ENCODE results near the gene ABLIM1. TPM values are rescaled to one million over a fixed set of nuclear protein-coding genes. Genes with fewer than 3 reads are reported as not detected.

ABLIM1 gene
- total and polyA plus RNA-seq, 2 of the 13 experiments (the other 11 are each of a cell fraction or from before 2014, with no cell fraction given) = 59.4 to 92.7 TPM

DNA sequence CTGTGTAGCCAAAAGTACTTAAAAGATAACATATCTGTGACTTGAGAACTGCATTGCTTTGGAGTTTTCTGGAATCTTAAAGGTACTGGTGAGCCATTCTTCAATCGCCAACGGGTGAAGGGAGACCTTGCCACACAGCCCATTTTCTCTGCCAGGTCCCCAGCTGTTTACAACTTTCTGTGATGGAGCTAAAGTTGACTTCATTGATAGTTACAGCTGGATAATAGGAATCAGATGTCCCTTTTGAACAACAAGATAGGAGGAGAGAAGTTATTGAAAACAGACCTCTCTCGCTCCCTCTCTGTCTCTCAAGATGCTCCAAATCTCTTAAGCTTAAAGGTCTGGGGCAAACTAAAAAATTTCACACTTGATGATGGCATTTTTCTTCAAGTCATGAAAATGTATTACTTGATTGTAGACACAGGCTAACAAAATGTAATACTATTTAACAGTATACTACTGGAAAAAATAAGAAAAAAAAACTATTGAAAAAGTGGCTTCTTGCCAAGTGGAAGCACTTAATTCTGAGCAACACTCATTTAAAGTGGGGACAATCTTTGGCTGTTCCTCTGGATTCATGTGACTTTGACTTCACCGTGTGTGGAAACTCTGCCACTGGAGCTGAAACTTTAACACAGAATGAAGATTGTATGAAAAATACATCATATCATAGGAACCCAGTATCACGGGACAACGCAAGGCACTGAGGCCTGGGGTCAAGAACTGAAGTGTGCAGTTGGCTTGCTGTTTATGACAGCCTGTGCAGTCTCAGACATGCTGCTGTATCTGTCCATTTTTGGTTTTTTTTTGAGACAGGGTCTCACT lies 175.4 kb downstream of the ABLIM1 start:
- H2AFZ ChIP-seq (ENCODE audit: low read length) = no peak overlapping the region
- H3K79me2 ChIP-seq (ENCODE audit: insufficient read depth, low read length) = no peaks in the 10 kb centered on the region
- H3K36me3 ChIP-seq (replicated peaks in 1 of 2; ENCODE audit: control insufficient read depth in 1 of 2, insufficient read depth in 2 of 2, low read length in 2 of 2) = peaks cover 29 to 77% of the 10 kb centered on the region in 2 experiments
- TF ChIP-seq BHLHE40 (IDR thresholded peaks at IDR 0.05; ENCODE audit: low read length) (no peak), NFRKB (IDR thresholded peaks at IDR 0.05) (no peak), ZNF205 (CRISPR knock-in tag; IDR thresholded peaks at IDR 0.05) (no peak), SPEN (CRISPR knock-in tag; IDR thresholded peaks at IDR 0.05; ENCODE audit: low read depth) (no peak), ZNF777 (CRISPR knock-in tag; IDR thresholded peaks at IDR 0.05) (no peak), TAF15 (IDR thresholded peaks at IDR 0.05; ENCODE audit: low read depth, low read length, poor library complexity, severe bottlenecking) (no peak)
- TF ChIP-seq, protein P1, sequence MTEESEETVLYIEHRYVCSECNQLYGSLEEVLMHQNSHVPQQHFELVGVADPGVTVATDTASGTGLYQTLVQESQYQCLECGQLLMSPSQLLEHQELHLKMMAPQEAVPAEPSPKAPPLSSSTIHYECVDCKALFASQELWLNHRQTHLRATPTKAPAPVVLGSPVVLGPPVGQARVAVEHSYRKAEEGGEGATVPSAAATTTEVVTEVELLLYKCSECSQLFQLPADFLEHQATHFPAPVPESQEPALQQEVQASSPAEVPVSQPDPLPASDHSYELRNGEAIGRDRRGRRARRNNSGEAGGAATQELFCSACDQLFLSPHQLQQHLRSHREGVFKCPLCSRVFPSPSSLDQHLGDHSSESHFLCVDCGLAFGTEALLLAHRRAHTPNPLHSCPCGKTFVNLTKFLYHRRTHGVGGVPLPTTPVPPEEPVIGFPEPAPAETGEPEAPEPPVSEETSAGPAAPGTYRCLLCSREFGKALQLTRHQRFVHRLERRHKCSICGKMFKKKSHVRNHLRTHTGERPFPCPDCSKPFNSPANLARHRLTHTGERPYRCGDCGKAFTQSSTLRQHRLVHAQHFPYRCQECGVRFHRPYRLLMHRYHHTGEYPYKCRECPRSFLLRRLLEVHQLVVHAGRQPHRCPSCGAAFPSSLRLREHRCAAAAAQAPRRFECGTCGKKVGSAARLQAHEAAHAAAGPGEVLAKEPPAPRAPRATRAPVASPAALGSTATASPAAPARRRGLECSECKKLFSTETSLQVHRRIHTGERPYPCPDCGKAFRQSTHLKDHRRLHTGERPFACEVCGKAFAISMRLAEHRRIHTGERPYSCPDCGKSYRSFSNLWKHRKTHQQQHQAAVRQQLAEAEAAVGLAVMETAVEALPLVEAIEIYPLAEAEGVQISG (CRISPR knock-in tag; IDR thresholded peaks at IDR 0.05) = no peak
- TF ChIP-seq, protein P2, sequence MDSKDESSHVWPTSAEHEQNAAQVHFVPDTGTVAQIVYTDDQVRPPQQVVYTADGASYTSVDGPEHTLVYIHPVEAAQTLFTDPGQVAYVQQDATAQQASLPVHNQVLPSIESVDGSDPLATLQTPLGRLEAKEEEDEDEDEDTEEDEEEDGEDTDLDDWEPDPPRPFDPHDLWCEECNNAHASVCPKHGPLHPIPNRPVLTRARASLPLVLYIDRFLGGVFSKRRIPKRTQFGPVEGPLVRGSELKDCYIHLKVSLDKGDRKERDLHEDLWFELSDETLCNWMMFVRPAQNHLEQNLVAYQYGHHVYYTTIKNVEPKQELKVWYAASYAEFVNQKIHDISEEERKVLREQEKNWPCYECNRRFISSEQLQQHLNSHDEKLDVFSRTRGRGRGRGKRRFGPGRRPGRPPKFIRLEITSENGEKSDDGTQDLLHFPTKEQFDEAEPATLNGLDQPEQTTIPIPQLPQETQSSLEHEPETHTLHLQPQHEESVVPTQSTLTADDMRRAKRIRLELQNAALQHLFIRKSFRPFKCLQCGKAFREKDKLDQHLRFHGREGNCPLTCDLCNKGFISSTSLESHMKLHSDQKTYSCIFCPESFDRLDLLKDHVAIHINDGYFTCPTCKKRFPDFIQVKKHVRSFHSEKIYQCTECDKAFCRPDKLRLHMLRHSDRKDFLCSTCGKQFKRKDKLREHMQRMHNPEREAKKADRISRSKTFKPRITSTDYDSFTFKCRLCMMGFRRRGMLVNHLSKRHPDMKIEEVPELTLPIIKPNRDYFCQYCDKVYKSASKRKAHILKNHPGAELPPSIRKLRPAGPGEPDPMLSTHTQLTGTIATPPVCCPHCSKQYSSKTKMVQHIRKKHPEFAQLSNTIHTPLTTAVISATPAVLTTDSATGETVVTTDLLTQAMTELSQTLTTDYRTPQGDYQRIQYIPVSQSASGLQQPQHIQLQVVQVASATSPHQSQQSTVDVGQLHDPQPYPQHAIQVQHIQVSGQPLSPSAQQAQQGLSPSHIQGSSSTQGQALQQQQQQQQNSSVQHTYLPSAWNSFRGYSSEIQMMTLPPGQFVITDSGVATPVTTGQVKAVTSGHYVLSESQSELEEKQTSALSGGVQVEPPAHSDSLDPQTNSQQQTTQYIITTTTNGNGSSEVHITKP (CRISPR knock-in tag; IDR thresholded peaks at IDR 0.05; ENCODE audit: low read depth) = no peak
- POLR2A ChIA-PET = interaction anchor here (1.4 kb wide), 1 partner anchor 44 kb away, joined by 3 read pairs; no protein-coding TSS in a partner anchor
- ATAC-seq (no peak), FAIRE-seq (no peak), DNase-seq (ENCODE audit: low spot score) (no peak)
- intact Hi-C loops (cut with micrococcal nuclease; ENCODE audit: unreplicated experiment) = no loop called here
- H3K27me3 ChIP-seq (ENCODE audit: control insufficient read depth in 1 of 2, insufficient read depth in 2 of 2, low read length in 2 of 2) = no peaks in the 10 kb centered on the region
- BruUV-seq (replicated peaks) = no TSS peak
- no peak overlapping the region for H3K27ac ChIP-seq (ENCODE audit: extremely low read length, insufficient read depth, low read length)
- peaks cover 22% of the 10 kb centered on the region for H3K4me1 ChIP-seq (ENCODE audit: insufficient read depth, low read length)
- in situ Hi-C loops (cut with HindIII; ENCODE audit: extremely low pct_ligation_motif_present, low pct_unique_long_range_greater_than_20kb) = no loop called here
- WGBS (ENCODE audit: low lambda C conversion rate) = 97% methylated on average over 6 of the region's 6 CpGs
- H3K4me3 ChIP-seq (replicated peaks in 1 of 3; ENCODE audit: insufficient read depth in 1 of 3, low read depth in 2 of 3, low read length in 3 of 3) = no peak overlapping the region
- CTCF ChIA-PET (ENCODE audit: low intra/inter-chr PET ratio, low total read pairs) = no interaction called here
- no peaks in the 10 kb centered on the region for H4K20me1 ChIP-seq (ENCODE audit: insufficient read depth, low read length)
- H3K4me2 ChIP-seq (ENCODE audit: low read depth, low read length) = no peak overlapping the region
- H3K9me3 ChIP-seq (ENCODE audit: low read length) = no peaks in the 10 kb centered on the region
- H3K9ac ChIP-seq (ENCODE audit: insufficient read depth, low read depth, low read length) = no peak overlapping the region

Measured in HepG2 (cell line).